ENCODE measurements around the gene ZNF627.
"Not testable (repeated sequence)": the region's sequence is repeated elsewhere in the genome, so short reads cannot be mapped to it uniquely, and the experiment has no call there.

Gene ZNF627

GRCh38 chr19:11597202-11598102, at the start of gene ZNF627:
ZNF627 (plus strand) TSS chr19:11597483; CDS start chr19:11597628, 145 bp downstream.
- peak; percentile 95 for DNase-seq (ENCODE audit: low read depth)

- DNase-seq (ENCODE audit: low read depth): no peak
Measured at GRCh38 chr19:11547929-11548700, 49.2 kb upstream of the ZNF627 start.

GRCh38 chr19:11549386-11549953, 47.8 kb upstream of the ZNF627 start:
- no peak for DNase-seq (ENCODE audit: low read depth)

- no peak for DNase-seq (ENCODE audit: low read depth)
Measured at GRCh38 chr19:11550265-11550664, 47.0 kb upstream of the ZNF627 start.

GRCh38 chr19:11551603-11552235, 45.6 kb upstream of the ZNF627 start:
- no peak for DNase-seq (ENCODE audit: low read depth)

GRCh38 chr19:11552666-11553372, 44.5 kb upstream of the ZNF627 start:
- DNase-seq (ENCODE audit: low read depth): no peak

- no peak for DNase-seq (ENCODE audit: low read depth)
Measured at GRCh38 chr19:11554160-11554559, 43.1 kb upstream of the ZNF627 start.

GRCh38 chr19:11555246-11555645, 42.0 kb upstream of the ZNF627 start:
- no peak for DNase-seq (ENCODE audit: low read depth)

- DNase-seq (ENCODE audit: low read depth): no peak
Measured at GRCh38 chr19:11556634-11557420, 40.5 kb upstream of the ZNF627 start.

- peak; percentile 95 for DNase-seq (ENCODE audit: low read depth)
Measured at GRCh38 chr19:11558881-11559828, 38.1 kb upstream of the ZNF627 start, which contains the start of gene ELOF1. ELOF1 (minus strand) TSS chr19:11559230; CDS start chr19:11554347, 4,883 bp downstream.

GRCh38 chr19:11560404-11561051, 36.8 kb upstream of the ZNF627 start:
- DNase-seq (ENCODE audit: low read depth): peak; percentile 57

- DNase-seq (ENCODE audit: low read depth): no peak
Measured at GRCh38 chr19:11563532-11563931, 33.8 kb upstream of the ZNF627 start.

GRCh38 chr19:11564082-11564807, 33.0 kb upstream of the ZNF627 start:
- DNase-seq (ENCODE audit: low read depth): not testable (repeated sequence)

GRCh38 chr19:11565649-11565980, 31.7 kb upstream of the ZNF627 start:
- DNase-seq (ENCODE audit: low read depth): not testable (repeated sequence)

GRCh38 chr19:11566164-11566563, 31.1 kb upstream of the ZNF627 start:
- no peak for DNase-seq (ENCODE audit: low read depth)

GRCh38 chr19:11570039-11570462, 27.2 kb upstream of the ZNF627 start:
- DNase-seq (ENCODE audit: low read depth): no peak

- DNase-seq (ENCODE audit: low read depth): not testable (repeated sequence)
Measured at GRCh38 chr19:11573354-11573753, 23.9 kb upstream of the ZNF627 start.

GRCh38 chr19:11573763-11574162, 23.5 kb upstream of the ZNF627 start:
- not testable (repeated sequence) for DNase-seq (ENCODE audit: low read depth)

Data from stimulated activated CD4-positive, alpha-beta T cell treated with anti-CD3 and anti-CD28 coated beads, Interleukin-2, amount 100 ng/mL, for 4 hours (primary cell).